ENCODE results near the gene ADPRHL1.
"Not testable (repeated sequence)": the region's sequence is repeated elsewhere in the genome, so short reads cannot be mapped to it uniquely, and the experiment has no call there.

ADPRHL1 gene

GRCh38 chr13:113394339-113394640 lies 59.0 kb downstream of the ADPRHL1 start:
- TF ChIP-seq CTCF (IDR thresholded peaks at IDR 0.05; ENCODE audit: extremely low read depth, missing control alignments): no peak
- DNase-seq (ENCODE audit: low spot score): peak; percentile 13

GRCh38 chr13:113393563-113394338 lies 59.5 kb downstream of the ADPRHL1 start:
- DNase-seq (ENCODE audit: low spot score): peak; percentile 97
- peak; percentile 96 for TF ChIP-seq CTCF (IDR thresholded peaks at IDR 0.05; ENCODE audit: extremely low read depth, missing control alignments)

DNA sequence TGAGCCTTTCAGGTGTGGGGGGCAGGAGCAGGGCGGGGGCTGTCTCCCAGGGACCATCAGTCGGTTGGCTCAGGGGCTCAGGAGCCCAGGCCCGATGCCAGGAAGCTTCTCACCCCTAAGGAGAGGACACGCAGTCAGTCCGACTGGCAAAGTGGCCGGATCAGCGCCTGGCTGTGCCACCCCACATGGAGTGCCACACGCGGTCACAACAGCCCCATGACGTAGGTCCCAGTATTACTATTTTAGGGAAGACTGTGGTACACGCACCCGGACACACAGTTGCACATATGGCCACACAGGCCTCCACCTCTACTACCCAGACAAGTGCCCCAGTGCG lies 60.1 kb downstream of the ADPRHL1 start:
- no peak for TF ChIP-seq CTCF (IDR thresholded peaks at IDR 0.05; ENCODE audit: extremely low read depth, missing control alignments)
- DNase-seq (ENCODE audit: low spot score): no peak

GRCh38 chr13:113390874-113391497 lies 62.3 kb downstream of the ADPRHL1 start:
- DNase-seq (ENCODE audit: low spot score): no peak
- TF ChIP-seq CTCF (IDR thresholded peaks at IDR 0.05; ENCODE audit: extremely low read depth, missing control alignments): no peak

- DNase-seq (ENCODE audit: low spot score): not testable (repeated sequence)
These were observed 63.7 kb downstream of the ADPRHL1 start for GRCh38 chr13:113389586-113389985.

- TF ChIP-seq CTCF (IDR thresholded peaks at IDR 0.05; ENCODE audit: extremely low read depth, missing control alignments): no peak
- no peak for DNase-seq (ENCODE audit: low spot score)
These were observed 65.9 kb downstream of the ADPRHL1 start for GRCh38 chr13:113387396-113387795.

- TF ChIP-seq CTCF (IDR thresholded peaks at IDR 0.05; ENCODE audit: extremely low read depth, missing control alignments): no peak
- no peak for DNase-seq (ENCODE audit: low spot score)
These were observed 70.2 kb downstream of the ADPRHL1 start for GRCh38 chr13:113383089-113383488.

DNA sequence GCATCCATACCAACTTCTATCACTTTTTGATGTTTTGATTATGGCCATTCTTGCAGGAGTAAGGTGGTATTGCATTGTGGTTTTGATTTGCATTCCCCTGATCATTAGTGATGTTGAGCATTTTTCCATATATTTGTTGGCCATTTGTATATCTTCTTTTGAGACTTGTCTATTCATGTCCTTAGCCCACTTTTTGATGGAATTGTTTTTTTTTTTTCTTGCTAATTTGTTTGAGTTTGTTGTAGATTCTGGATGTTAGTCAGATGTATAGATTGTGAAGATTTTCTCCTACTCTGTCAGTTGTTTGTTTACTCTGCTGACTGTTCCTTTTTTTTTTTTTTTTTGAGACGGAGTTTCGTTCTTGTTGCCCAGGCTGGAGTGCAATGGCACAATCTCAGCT lies 70.7 kb downstream of the ADPRHL1 start:
- not testable (repeated sequence) for DNase-seq (ENCODE audit: low spot score)
